ENCODE data around the gene CARD9.

The CARD9 gene

GRCh38 chr9:136337416-136338395 lies 35.8 kb downstream of the CARD9 start:
- Histone ChIP-seq H3K27ac (peak overlapping the region; percentile 59), H3K36me3 (peaks cover 88% of the 10 kb centered on the region), H3K4me3 (ENCODE audit: low read depth, low read length) (no peak overlapping the region), H3K27me3 (ENCODE audit: insufficient read depth, low read depth, severe bottlenecking) (no peaks in the 10 kb centered on the region), H3K9me3 (ENCODE audit: severe bottlenecking) (no peaks in the 10 kb centered on the region)
- DNase-seq = peak; percentile 53
- TF ChIP-seq CTCF (IDR thresholded peaks at IDR 0.05; ENCODE audit: low read depth, low read length) = no peak

GRCh38 chr9:136336881-136337280 lies 36.6 kb downstream of the CARD9 start:
- no peaks in the 10 kb centered on the region for H3K27me3 ChIP-seq (ENCODE audit: insufficient read depth, low read depth, severe bottlenecking)
- H3K4me3 ChIP-seq (ENCODE audit: low read depth, low read length) = no peak overlapping the region
- DNase-seq = no peak
- TF ChIP-seq CTCF (IDR thresholded peaks at IDR 0.05; ENCODE audit: low read depth, low read length) = no peak
- H3K9me3 ChIP-seq (ENCODE audit: severe bottlenecking) = no peaks in the 10 kb centered on the region
- H3K27ac ChIP-seq = peak overlapping the region; percentile 59
- H3K36me3 ChIP-seq = peaks cover 88% of the 10 kb centered on the region

- TF ChIP-seq CTCF (IDR thresholded peaks at IDR 0.05; ENCODE audit: low read depth, low read length) = no peak
- no peak for DNase-seq
- Histone ChIP-seq H3K36me3 (peaks cover 84% of the 10 kb centered on the region), H3K4me3 (ENCODE audit: low read depth, low read length) (no peak overlapping the region), H3K27me3 (ENCODE audit: insufficient read depth, low read depth, severe bottlenecking) (no peaks in the 10 kb centered on the region), H3K9me3 (ENCODE audit: severe bottlenecking) (no peaks in the 10 kb centered on the region), H3K27ac (peak overlapping the region; percentile 42)
Observed at GRCh38 chr9:136336156-136336870, 37.2 kb downstream of the CARD9 start.

- DNase-seq = no peak
- TF ChIP-seq CTCF (IDR thresholded peaks at IDR 0.05; ENCODE audit: low read depth, low read length) = no peak
- H3K9me3 ChIP-seq (ENCODE audit: severe bottlenecking) = no peaks in the 10 kb centered on the region
- no peak overlapping the region for H3K27ac ChIP-seq
- H3K4me3 ChIP-seq (ENCODE audit: low read depth, low read length) = no peak overlapping the region
- H3K36me3 ChIP-seq = peaks cover 81% of the 10 kb centered on the region
- no peaks in the 10 kb centered on the region for H3K27me3 ChIP-seq (ENCODE audit: insufficient read depth, low read depth, severe bottlenecking)
Observed at GRCh38 chr9:136335296-136336155, 37.9 kb downstream of the CARD9 start.

GRCh38 chr9:136334541-136334940 lies 38.9 kb downstream of the CARD9 start:
- no peak for TF ChIP-seq CTCF (IDR thresholded peaks at IDR 0.05; ENCODE audit: low read depth, low read length)
- H3K36me3 ChIP-seq = peaks cover 77% of the 10 kb centered on the region
- no peaks in the 10 kb centered on the region for H3K27me3 ChIP-seq (ENCODE audit: insufficient read depth, low read depth, severe bottlenecking)
- no peak overlapping the region for H3K4me3 ChIP-seq (ENCODE audit: low read depth, low read length)
- no peaks in the 10 kb centered on the region for H3K9me3 ChIP-seq (ENCODE audit: severe bottlenecking)
- H3K27ac ChIP-seq = no peak overlapping the region
- DNase-seq = no peak
